GM21390 (cell line): ENCODE measurements around the gene CDCA8.

Experiments used
- ATAC-seq: cut with Tn5 transposase; IDR thresholded peaks from one replicate; pipeline ENCODE4 v1.9.1; 2021; ENCODE audit not compliant: unreplicated experiment

The CDCA8 gene

GRCh38 chr1:37714689-37715088, 22.4 kb downstream of the CDCA8 start:
- ATAC-seq = no peak

- ATAC-seq = no peak
These were observed 24.0 kb downstream of the CDCA8 start for GRCh38 chr1:37716321-37716720.

- ATAC-seq = no peak
These were observed 25.3 kb downstream of the CDCA8 start for GRCh38 chr1:37717631-37718030.

GRCh38 chr1:37718181-37718900, 26.0 kb downstream of the CDCA8 start:
- ATAC-seq = no peak

- no peak for ATAC-seq
These were observed 26.7 kb downstream of the CDCA8 start for GRCh38 chr1:37718901-37719571.

- ATAC-seq = no peak
These were observed 27.4 kb downstream of the CDCA8 start for GRCh38 chr1:37719572-37720195.

- no peak for ATAC-seq
These were observed 28.2 kb downstream of the CDCA8 start for GRCh38 chr1:37720231-37721130.

- ATAC-seq = no peak
These were observed 29.2 kb downstream of the CDCA8 start for GRCh38 chr1:37721565-37721964.

- ATAC-seq = no peak
These were observed 30.1 kb downstream of the CDCA8 start for GRCh38 chr1:37722181-37723071.

- ATAC-seq = no peak
These were observed 30.7 kb downstream of the CDCA8 start for GRCh38 chr1:37723072-37723389.

GRCh38 chr1:37723390-37724078, 31.2 kb downstream of the CDCA8 start:
- ATAC-seq = no peak

- ATAC-seq = no peak
These were observed 32.3 kb downstream of the CDCA8 start for GRCh38 chr1:37724575-37724974.

GRCh38 chr1:37725851-37726613, 33.7 kb downstream of the CDCA8 start:
- no peak for ATAC-seq

- no peak for ATAC-seq
These were observed 34.7 kb downstream of the CDCA8 start for GRCh38 chr1:37726751-37727585.

- no peak for ATAC-seq
These were observed 36.1 kb downstream of the CDCA8 start for GRCh38 chr1:37728416-37728815.

- ATAC-seq = no peak
These were observed 38.1 kb downstream of the CDCA8 start for GRCh38 chr1:37730376-37730775.

- no peak for ATAC-seq
These were observed 39.1 kb downstream of the CDCA8 start for GRCh38 chr1:37731312-37732019.
